Measurements from ENCODE around the gene ALG8. TPM values are rescaled to one million over a fixed set of nuclear protein-coding genes. Genes with fewer than 3 reads are reported as not detected.

The ALG8 gene
- total RNA-seq, 4 donors from 2014 or later: 13.8 to 18.3 (median 17.0) TPM

- WGBS, 2 donors: 77 to 85% methylated on average over 6 of the region's 6 CpGs
- intact Hi-C loops (cut with DNase I; ENCODE audit: low total_unique reads): no loop called here
- no peak for DNase-seq (ENCODE audit: low spot score in 2 of 2)
- H3K4me3 ChIP-seq (ENCODE audit: low read depth, poor library complexity, severe bottlenecking): no peak overlapping the region
- TF ChIP-seq CTCF (IDR thresholded peaks at IDR 0.05) (no peak), POLR2A (IDR thresholded peaks at IDR 0.05) (no peak)
Observed at GRCh38 chr11:78076733-78077403, 62.6 kb downstream of the ALG8 start.

DNA sequence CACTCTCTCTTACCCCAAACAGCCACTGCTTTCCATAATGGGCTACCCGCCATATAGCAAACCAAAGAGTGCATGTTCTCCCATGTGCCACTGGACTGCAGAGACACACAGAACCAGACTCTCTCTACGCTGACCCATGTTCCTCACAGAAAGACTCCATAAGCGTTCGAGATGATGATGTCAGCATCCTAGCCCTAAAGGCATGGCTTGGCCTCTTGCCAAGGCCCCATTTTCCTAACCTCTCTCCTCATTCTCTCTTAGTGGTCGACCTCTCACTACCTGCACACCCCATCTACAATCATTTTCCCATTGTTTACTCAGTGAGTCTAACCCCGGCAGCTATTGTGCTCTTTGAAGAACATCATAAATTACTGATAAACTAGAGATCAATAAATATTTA lies 64.7 kb downstream of the ALG8 start:
- intact Hi-C loops (cut with DNase I; ENCODE audit: low total_unique reads): no loop called here
- no peak overlapping the region for H3K4me3 ChIP-seq (ENCODE audit: low read depth, poor library complexity, severe bottlenecking)
- TF ChIP-seq POLR2A (IDR thresholded peaks at IDR 0.05) (no peak), CTCF (IDR thresholded peaks at IDR 0.05) (no peak)
- DNase-seq (ENCODE audit: low spot score in 2 of 2): no peak
- WGBS, 2 donors: 74 to 75% methylated on average over 6 of the region's 6 CpGs

DNA sequence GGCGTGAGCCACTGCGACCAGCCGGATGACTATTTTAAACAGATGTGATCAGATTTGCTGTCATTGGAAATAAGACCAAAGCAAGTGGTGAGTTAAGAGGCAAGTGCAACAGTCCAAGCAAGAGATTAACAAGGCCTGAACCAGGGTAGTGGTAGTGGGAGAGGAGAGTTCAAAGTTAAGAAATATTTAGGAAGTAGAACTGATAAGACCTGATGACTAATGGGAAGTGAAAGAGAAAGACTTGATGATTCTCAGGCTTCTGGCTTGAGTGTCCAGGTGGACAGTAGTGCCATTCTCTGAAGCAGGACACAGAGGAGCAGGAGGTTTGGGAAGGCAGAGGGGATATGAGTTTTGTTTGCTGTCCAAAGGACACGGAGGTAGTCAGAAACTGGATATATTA lies 67.0 kb downstream of the ALG8 start:
- DNase-seq (ENCODE audit: low spot score in 2 of 2): no peak
- intact Hi-C loops (cut with DNase I; ENCODE audit: low total_unique reads): no loop called here
- 91% methylated on average over 4 of the region's 4 CpGs for WGBS, 2 donors
- no peak overlapping the region for H3K4me3 ChIP-seq (ENCODE audit: low read depth, poor library complexity, severe bottlenecking)
- TF ChIP-seq CTCF (IDR thresholded peaks at IDR 0.05) (no peak), POLR2A (IDR thresholded peaks at IDR 0.05) (no peak)

DNA sequence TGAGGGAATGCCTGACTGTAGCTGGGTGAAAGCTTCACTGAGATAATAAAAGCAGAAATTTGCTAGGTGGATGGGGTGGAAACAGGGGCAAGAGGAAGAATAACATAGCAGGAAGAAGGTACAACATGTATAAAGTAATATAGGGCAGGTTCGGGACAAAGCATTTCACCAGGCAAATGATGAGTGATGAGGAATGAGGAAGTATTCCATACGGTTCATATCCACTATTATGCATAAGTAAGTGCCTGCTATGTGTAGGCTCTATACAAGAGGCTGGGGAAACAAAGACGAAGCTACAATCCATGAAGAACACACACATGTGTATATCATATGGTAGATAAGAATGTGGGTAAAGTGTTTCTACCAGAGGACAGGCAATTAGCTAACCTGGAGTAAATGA lies 67.7 kb downstream of the ALG8 start:
- intact Hi-C loops (cut with DNase I; ENCODE audit: low total_unique reads): no loop called here
- WGBS, 2 donors: 70 to 78% methylated on average over 3 of the region's 3 CpGs
- TF ChIP-seq CTCF (IDR thresholded peaks at IDR 0.05): no peak
- TF ChIP-seq POLR2A (IDR thresholded peaks at IDR 0.05): no peak
- no peak for DNase-seq (ENCODE audit: low spot score in 2 of 2)
- H3K4me3 ChIP-seq (ENCODE audit: low read depth, poor library complexity, severe bottlenecking): no peak overlapping the region

GRCh38 chr11:78070621-78071020 lies 68.8 kb downstream of the ALG8 start:
- intact Hi-C loops (cut with DNase I; ENCODE audit: low total_unique reads): no loop called here

More at GRCh38 chr11:78070621-78071020, 68.8 kb downstream of the ALG8 start:
- DNase-seq (ENCODE audit: low spot score in 2 of 2): no peak
- TF ChIP-seq POLR2A (IDR thresholded peaks at IDR 0.05) (no peak), CTCF (IDR thresholded peaks at IDR 0.05) (no peak)
- H3K4me3 ChIP-seq (ENCODE audit: low read depth, poor library complexity, severe bottlenecking): no peak overlapping the region
- 64 to 77% methylated on average over 2 of the region's 2 CpGs for WGBS, 2 donors
